Measurements from ENCODE around the gene ZCCHC2.

DNA sequence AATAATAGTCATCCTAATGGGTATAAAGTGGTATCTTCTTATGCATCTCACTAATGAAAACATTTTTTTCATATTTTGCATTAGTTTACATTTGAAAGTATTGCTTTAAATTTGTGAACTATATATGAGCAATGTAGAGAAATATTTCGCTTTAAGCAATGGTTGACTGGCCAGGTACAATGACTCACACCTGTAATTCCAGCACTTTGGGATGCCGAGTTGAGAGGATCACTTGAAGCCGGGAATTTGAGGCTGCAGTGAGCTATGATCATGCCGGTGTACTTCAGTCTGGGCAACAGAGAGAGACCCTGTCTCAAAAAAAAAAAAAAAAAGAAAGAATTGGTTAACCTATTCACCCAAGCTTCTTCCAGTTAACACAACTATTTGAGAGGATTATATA lies 15.1 kb downstream of the ZCCHC2 start:
- TF ChIP-seq POLR2A (IDR thresholded peaks at IDR 0.05; ENCODE audit: insufficient read depth in 1 of 2, low read depth in 2 of 2, low read length in 2 of 2): no peak
- no peak for TF ChIP-seq FLYWCH1 (CRISPR knock-in tag; IDR thresholded peaks at IDR 0.05)
- no peak for TF ChIP-seq ZNF30 (CRISPR knock-in tag; IDR thresholded peaks at IDR 0.05)
- TF ChIP-seq, protein P1, sequence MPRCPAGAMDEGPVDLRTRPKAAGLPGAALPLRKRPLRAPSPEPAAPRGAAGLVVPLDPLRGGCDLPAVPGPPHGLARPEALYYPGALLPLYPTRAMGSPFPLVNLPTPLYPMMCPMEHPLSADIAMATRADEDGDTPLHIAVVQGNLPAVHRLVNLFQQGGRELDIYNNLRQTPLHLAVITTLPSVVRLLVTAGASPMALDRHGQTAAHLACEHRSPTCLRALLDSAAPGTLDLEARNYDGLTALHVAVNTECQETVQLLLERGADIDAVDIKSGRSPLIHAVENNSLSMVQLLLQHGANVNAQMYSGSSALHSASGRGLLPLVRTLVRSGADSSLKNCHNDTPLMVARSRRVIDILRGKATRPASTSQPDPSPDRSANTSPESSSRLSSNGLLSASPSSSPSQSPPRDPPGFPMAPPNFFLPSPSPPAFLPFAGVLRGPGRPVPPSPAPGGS (CRISPR knock-in tag; IDR thresholded peaks at IDR 0.05): no peak
- TF ChIP-seq CTCF (CRISPR knock-in tag; IDR thresholded peaks at IDR 0.05): no peak
